ENCODE measurements around the gene BACE1. TPM values are rescaled to one million over a fixed set of nuclear protein-coding genes. Genes with fewer than 3 reads are reported as not detected.

Gene BACE1
- total RNA-seq, 2 experiments from 2014 or later, result 0.62 TPM

- Mint-ChIP-seq H3K36me3 (ENCODE audit: low read depth) (no peaks in the 10 kb centered on the region), H3K4me3 (no peak overlapping the region), H3K27me3 (ENCODE audit: low read depth) (peaks cover 3% of the 10 kb centered on the region), H3K27ac (no peak overlapping the region), H3K4me1 (ENCODE audit: low read depth) (no peaks in the 10 kb centered on the region), H3K9me3 (no peaks in the 10 kb centered on the region)
- intact Hi-C loops (cut with micrococcal nuclease), result no loop called here
- CTCF ChIA-PET, result interaction anchor here (0.6 to 0.9 kb wide), 2 partner anchors 63 to 123 kb away, joined by 3 read pairs; no protein-coding TSS in a partner anchor
- DNase-seq, result no peak
Observed at GRCh38 chr11:117303101-117303500, 13.0 kb downstream of the BACE1 start.

- Mint-ChIP-seq H3K4me1 (ENCODE audit: low read depth) (no peaks in the 10 kb centered on the region), H3K4me3 (no peak overlapping the region), H3K27ac (no peak overlapping the region), H3K9me3 (no peaks in the 10 kb centered on the region), H3K36me3 (ENCODE audit: low read depth) (no peaks in the 10 kb centered on the region), H3K27me3 (ENCODE audit: low read depth) (peaks cover 3% of the 10 kb centered on the region)
- DNase-seq, result no peak
- intact Hi-C loops (cut with micrococcal nuclease), result no loop called here
- CTCF ChIA-PET, result no interaction called here
Observed at GRCh38 chr11:117302228-117302627, 13.8 kb downstream of the BACE1 start.

DNA sequence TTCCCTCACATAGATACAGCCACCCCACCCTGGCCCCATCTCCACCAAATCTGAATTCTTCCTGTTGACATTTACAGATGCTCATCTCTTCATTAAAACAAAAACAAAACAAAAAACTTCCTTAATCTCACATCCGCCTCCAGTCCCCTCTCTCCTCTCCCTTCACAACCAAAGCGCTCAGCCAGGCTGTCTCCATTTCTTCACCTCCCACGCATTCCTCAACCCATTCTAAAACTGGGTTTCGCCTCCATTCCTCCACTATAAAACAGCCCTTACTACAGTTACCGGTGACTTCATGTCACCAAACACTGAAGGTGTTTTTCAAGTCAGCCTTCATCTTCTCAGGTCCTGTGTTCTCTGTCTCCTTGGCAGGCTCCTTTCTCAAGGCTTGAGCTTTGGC is 15.3 kb downstream of the BACE1 start:
- no peaks in the 10 kb centered on the region for H3K36me3 Mint-ChIP-seq (ENCODE audit: low read depth)
- H3K4me3 Mint-ChIP-seq, result no peak overlapping the region
- DNase-seq, result no peak
- CTCF ChIA-PET, result no interaction called here
- H3K27me3 Mint-ChIP-seq (ENCODE audit: low read depth), result peaks cover 3% of the 10 kb centered on the region
- no peaks in the 10 kb centered on the region for H3K4me1 Mint-ChIP-seq (ENCODE audit: low read depth)
- no peaks in the 10 kb centered on the region for H3K9me3 Mint-ChIP-seq
- intact Hi-C loops (cut with micrococcal nuclease), result no loop called here
- no peak overlapping the region for H3K27ac Mint-ChIP-seq

- intact Hi-C loops (cut with micrococcal nuclease), result no loop called here
- Mint-ChIP-seq H3K9me3 (no peaks in the 10 kb centered on the region), H3K36me3 (ENCODE audit: low read depth) (no peaks in the 10 kb centered on the region), H3K27me3 (ENCODE audit: low read depth) (peaks cover 3% of the 10 kb centered on the region), H3K27ac (no peak overlapping the region), H3K4me1 (ENCODE audit: low read depth) (no peaks in the 10 kb centered on the region), H3K4me3 (no peak overlapping the region)
- CTCF ChIA-PET, result no interaction called here
- DNase-seq, result no peak
Observed at GRCh38 chr11:117300283-117300663, 15.8 kb downstream of the BACE1 start.

DNA sequence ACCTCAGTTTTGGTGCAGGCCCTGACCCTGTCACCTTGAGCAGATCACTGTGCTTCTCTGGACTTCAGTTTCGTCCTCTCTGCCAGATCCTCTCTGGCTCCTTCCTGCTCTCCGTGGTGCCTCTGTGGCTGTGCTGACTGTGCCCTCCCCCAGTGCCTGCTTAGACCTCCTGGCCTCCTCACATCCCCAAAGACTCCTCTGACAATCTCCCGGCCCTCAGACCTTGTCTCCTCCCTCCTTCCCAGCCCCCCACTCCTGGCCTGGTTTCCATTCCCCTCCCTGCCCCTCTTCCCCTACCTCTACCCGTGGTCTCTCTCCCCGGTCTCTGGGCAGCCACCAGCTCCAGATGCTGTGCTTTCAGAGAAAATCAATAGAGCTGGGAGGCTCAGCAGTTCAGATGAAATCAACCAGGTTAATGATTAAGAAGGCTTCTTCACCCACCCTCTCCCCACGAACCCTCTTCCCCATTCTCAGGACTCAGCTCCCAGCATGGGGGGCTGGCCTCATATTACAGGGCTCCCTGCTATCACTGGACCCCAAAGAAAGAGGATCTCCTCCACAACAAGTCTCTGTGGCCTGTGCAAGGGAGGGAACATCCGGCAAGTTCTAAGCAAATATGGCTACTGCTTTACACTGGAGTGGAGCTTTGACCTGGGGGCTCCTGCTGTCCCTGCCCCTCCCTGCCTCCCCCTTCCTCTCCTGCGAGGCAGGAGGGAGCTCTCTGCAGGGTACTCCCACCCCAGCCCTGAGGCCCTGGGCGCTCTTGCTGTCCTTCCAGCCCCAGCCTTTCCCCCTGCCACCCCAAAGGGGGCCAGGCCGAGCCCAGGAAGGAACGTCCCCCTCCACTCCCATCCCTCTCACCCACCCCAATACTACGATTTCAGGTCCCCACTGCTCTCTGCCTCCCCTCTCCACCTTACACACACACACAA is 16.4 kb downstream of the BACE1 start:
- H3K36me3 Mint-ChIP-seq (ENCODE audit: low read depth), result no peaks in the 10 kb centered on the region
- H3K4me3 Mint-ChIP-seq, result no peak overlapping the region
- no peaks in the 10 kb centered on the region for H3K9me3 Mint-ChIP-seq
- intact Hi-C loops (cut with micrococcal nuclease), result no loop called here
- no peak for DNase-seq
- peaks cover 2% of the 10 kb centered on the region for H3K27me3 Mint-ChIP-seq (ENCODE audit: low read depth)
- no peak overlapping the region for H3K27ac Mint-ChIP-seq
- CTCF ChIA-PET, result no interaction called here
- no peaks in the 10 kb centered on the region for H3K4me1 Mint-ChIP-seq (ENCODE audit: low read depth)

DNA sequence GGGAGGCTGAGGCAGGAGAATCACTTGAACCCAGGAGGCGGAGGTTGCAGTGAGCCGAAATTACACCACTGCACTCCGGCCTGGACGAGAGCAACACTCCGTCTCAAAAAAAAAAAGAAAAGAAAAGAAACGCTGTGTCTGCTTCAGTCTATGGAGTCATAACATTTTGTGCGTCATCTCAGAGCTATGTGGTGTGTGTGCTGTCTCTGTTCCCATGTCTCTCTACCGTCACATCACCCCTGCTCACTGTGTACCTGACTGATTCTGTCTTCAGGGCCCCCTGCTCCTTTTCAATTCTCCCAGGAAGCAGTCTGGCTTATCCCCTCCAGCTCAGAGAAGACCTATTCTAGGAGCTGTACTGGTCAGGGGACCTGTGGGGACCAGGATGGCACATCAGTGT is 17.9 kb downstream of the BACE1 start:
- no peaks in the 10 kb centered on the region for H3K9me3 Mint-ChIP-seq
- CTCF ChIA-PET, result no interaction called here
- no peaks in the 10 kb centered on the region for H3K27me3 Mint-ChIP-seq (ENCODE audit: low read depth)
- intact Hi-C loops (cut with micrococcal nuclease), result no loop called here
- H3K4me3 Mint-ChIP-seq, result no peak overlapping the region
- H3K36me3 Mint-ChIP-seq (ENCODE audit: low read depth), result no peaks in the 10 kb centered on the region
- H3K4me1 Mint-ChIP-seq (ENCODE audit: low read depth), result no peaks in the 10 kb centered on the region
- DNase-seq, result no peak
- H3K27ac Mint-ChIP-seq, result no peak overlapping the region

DNA sequence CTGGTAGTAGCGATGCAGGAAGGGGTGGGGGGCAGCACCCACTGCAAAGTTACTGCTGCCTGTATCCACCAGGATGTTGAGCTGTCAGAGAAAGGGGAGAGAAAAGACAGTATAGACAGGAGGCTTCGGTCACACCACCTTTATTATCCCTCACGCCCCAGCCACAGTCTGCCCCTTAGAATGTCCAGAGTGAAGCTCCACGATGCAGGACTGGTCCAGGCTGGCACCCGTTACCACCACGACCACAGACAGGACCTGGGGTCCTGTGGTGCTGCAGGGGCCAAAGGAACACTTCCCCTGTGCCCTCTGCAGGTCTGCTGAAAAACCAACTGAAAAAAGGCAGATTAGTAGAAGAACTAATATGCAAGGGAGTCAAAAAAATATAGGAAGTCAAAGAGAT is 19.2 kb downstream of the BACE1 start:
- Mint-ChIP-seq H3K4me1 (ENCODE audit: low read depth) (no peaks in the 10 kb centered on the region), H3K27ac (no peak overlapping the region), H3K9me3 (no peaks in the 10 kb centered on the region), H3K36me3 (ENCODE audit: low read depth) (no peaks in the 10 kb centered on the region), H3K4me3 (no peak overlapping the region), H3K27me3 (ENCODE audit: low read depth) (no peaks in the 10 kb centered on the region)
- intact Hi-C loops (cut with micrococcal nuclease), result no loop called here
- CTCF ChIA-PET, result no interaction called here
- no peak for DNase-seq

DNA sequence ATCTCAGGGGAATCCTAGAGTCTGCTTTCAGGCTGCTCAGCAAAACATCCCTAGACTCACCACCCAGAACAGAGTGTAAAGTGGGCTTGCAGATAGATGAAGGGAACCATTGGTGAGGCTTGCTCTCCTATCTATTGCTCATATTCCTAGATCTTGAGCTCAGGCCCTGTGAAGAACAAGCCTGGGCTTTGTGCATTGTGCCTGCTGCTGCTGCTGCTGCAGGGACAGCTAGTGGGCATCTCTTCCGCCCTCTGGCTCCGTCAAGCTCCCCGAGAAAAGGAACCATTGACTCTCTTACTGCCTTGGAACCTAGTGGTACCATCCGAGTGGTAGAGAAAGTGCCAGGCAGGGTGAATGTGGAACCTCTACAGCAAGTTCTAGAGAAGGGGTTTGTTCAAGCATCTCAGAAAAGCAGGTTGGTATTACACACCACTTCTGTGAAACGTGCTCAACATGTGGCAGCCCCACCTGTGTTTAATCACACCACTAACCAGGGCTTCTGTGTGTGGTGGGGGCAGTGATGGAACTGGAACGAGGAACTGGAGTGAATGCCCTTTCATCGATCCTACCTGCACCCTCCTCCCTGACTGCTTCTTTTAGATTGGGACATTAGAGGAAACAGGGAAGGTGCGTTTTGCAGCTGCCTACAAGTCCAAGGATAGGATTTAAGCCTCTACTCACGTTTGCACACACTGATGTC is 20.5 kb downstream of the BACE1 start:
- Mint-ChIP-seq H3K36me3 (ENCODE audit: low read depth) (no peaks in the 10 kb centered on the region), H3K4me1 (ENCODE audit: low read depth) (no peaks in the 10 kb centered on the region), H3K4me3 (no peak overlapping the region), H3K27me3 (ENCODE audit: low read depth) (no peaks in the 10 kb centered on the region), H3K9me3 (no peaks in the 10 kb centered on the region), H3K27ac (no peak overlapping the region)
- DNase-seq, result no peak
- intact Hi-C loops (cut with micrococcal nuclease), result no loop called here
- CTCF ChIA-PET, result no interaction called here

GRCh38 chr11:117292616-117293015 is 23.4 kb downstream of the BACE1 start:
- DNase-seq, result no peak
- CTCF ChIA-PET, result interaction anchor here (0.6 kb wide), 1 partner anchor 399 kb away, joined by 7 read pairs; no protein-coding TSS in a partner anchor
- no peak overlapping the region for H3K4me3 Mint-ChIP-seq
- no peaks in the 10 kb centered on the region for H3K4me1 Mint-ChIP-seq (ENCODE audit: low read depth)
- H3K36me3 Mint-ChIP-seq (ENCODE audit: low read depth), result peaks cover 3% of the 10 kb centered on the region
- no peaks in the 10 kb centered on the region for H3K9me3 Mint-ChIP-seq
- intact Hi-C loops (cut with micrococcal nuclease), result no loop called here
- H3K27ac Mint-ChIP-seq, result no peak overlapping the region
- no peaks in the 10 kb centered on the region for H3K27me3 Mint-ChIP-seq (ENCODE audit: low read depth)

DNA sequence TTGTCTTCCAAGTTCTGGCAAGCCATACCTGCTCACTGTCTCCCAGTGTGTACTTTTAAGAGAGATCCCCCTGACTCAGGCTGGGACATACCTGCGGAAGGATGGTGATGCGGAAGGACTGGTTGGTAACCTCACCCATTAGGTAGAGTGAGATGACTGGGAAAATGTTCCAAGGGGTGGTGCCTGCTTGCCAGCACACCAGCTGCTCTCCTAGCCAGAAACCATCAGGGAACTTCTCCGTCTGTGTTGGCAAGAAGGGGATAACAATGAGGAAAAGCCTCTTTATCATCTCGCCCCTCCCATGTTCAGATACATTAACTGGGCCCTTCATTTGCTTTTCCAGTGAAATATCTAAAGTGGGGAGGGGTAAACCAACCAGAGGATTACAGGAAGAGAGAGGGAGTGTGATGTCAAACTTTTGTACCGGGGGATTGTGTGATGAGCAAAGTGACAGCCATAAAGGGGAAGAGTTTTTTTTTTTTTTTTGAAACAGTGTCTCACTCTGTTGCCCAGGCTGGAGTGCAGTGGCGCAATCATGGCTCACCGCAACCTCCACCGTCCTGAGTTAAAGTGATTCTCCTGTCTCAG is 25.2 kb downstream of the BACE1 start, which contains the start of gene BACE1-AS:
BACE1-AS (plus strand) TSS at position 538 of the 588 bp plus-strand sequence.
- intact Hi-C loops (cut with micrococcal nuclease), result no loop called here
- Mint-ChIP-seq H3K27me3 (ENCODE audit: low read depth) (no peaks in the 10 kb centered on the region), H3K9me3 (no peaks in the 10 kb centered on the region), H3K4me1 (ENCODE audit: low read depth) (no peaks in the 10 kb centered on the region), H3K4me3 (no peak within 1 kb of the TSS), H3K27ac (no peak within 1 kb of the TSS), H3K36me3 (ENCODE audit: low read depth) (peaks cover 7% of the 10 kb centered on the region)
- no peak for DNase-seq
- CTCF ChIA-PET, result no interaction called here

DNA sequence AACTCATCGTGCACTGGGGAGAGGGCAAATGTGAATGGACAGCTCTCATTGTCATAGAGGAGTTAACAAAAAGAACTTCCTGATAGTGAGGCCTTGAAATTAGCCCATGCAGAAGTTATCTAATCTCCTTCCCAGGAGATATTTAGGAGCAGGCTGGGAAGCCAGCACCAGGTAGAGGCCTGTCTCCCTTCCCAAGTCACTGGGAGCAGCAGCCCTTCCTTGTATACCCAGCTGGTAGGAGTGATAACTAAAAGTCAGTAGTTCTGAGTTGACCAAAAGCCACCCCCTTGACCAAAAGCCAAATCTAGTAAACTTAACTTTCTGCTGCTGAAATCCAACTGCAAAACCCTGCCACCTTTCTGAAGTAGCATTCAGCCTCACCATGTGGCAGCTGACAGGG is 26.3 kb downstream of the BACE1 start:
- H3K27me3 Mint-ChIP-seq (ENCODE audit: low read depth), result no peaks in the 10 kb centered on the region
- DNase-seq, result no peak
- peaks cover 9% of the 10 kb centered on the region for H3K36me3 Mint-ChIP-seq (ENCODE audit: low read depth)
- H3K4me1 Mint-ChIP-seq (ENCODE audit: low read depth), result no peaks in the 10 kb centered on the region
- H3K4me3 Mint-ChIP-seq, result no peak overlapping the region
- no peak overlapping the region for H3K27ac Mint-ChIP-seq
- intact Hi-C loops (cut with micrococcal nuclease), result no loop called here
- CTCF ChIA-PET, result no interaction called here
- no peaks in the 10 kb centered on the region for H3K9me3 Mint-ChIP-seq

GRCh38 chr11:117287668-117288067 is 28.4 kb downstream of the BACE1 start:
- no peak for DNase-seq
- intact Hi-C loops (cut with micrococcal nuclease), result no loop called here
- Mint-ChIP-seq H3K4me1 (ENCODE audit: low read depth) (no peaks in the 10 kb centered on the region), H3K27ac (no peak overlapping the region), H3K27me3 (ENCODE audit: low read depth) (no peaks in the 10 kb centered on the region), H3K36me3 (ENCODE audit: low read depth) (peaks cover 16% of the 10 kb centered on the region), H3K9me3 (no peaks in the 10 kb centered on the region), H3K4me3 (no peak overlapping the region)
- CTCF ChIA-PET, result no interaction called here

Data from activated naive CD4-positive, alpha-beta T cell treated with anti-CD3 and anti-CD28 coated beads for 36 hours (primary cell).